HG03095 (cell line): ENCODE results near the gene MYADML2.

ENCODE experiments used
- ATAC-seq: cut with Tn5 transposase; IDR thresholded peaks from one replicate; pipeline ENCODE4 v1.9.1; 2021; ENCODE audit warnings: moderate library complexity; ENCODE audit not compliant: unreplicated experiment

The MYADML2 gene

GRCh38 chr17:81978524-81979298 lies 31.7 kb upstream of the MYADML2 start:
- no peak for ATAC-seq

GRCh38 chr17:81977211-81977808 lies 30.3 kb upstream of the MYADML2 start, which contains the start of gene ASPSCR1:
TSS of gene ASPSCR1 (plus strand) at chr17:81977629. CDS start at chr17:81977647, 18 bp downstream.
- peak; percentile 82 for ATAC-seq

GRCh38 chr17:81976332-81977210 lies 29.5 kb upstream of the MYADML2 start:
- peak; percentile 4 for ATAC-seq

GRCh38 chr17:81973432-81973831 lies 26.4 kb upstream of the MYADML2 start:
- no peak for ATAC-seq

- ATAC-seq, result no peak
Measured at GRCh38 chr17:81968850-81969812, 22.1 kb upstream of the MYADML2 start.

GRCh38 chr17:81968396-81968745 lies 21.3 kb upstream of the MYADML2 start:
- no peak for ATAC-seq

GRCh38 chr17:81967533-81968395 lies 20.7 kb upstream of the MYADML2 start:
- no peak for ATAC-seq

GRCh38 chr17:81967244-81967532 lies 20.2 kb upstream of the MYADML2 start:
- ATAC-seq, result no peak

- ATAC-seq, result no peak
Measured at GRCh38 chr17:81966343-81967243, 19.6 kb upstream of the MYADML2 start.

GRCh38 chr17:81964081-81964849 lies 17.2 kb upstream of the MYADML2 start:
- no peak for ATAC-seq

GRCh38 chr17:81962499-81963441 lies 15.7 kb upstream of the MYADML2 start:
- ATAC-seq, result no peak

GRCh38 chr17:81961521-81962498 lies 14.8 kb upstream of the MYADML2 start:
- no peak for ATAC-seq

- no peak for ATAC-seq
Measured at GRCh38 chr17:81961087-81961511, 14.1 kb upstream of the MYADML2 start, which contains the start of gene NOTUM. TSS of gene NOTUM (minus strand) at chr17:81961187. CDS start at chr17:81960909, 278 bp downstream.

- ATAC-seq, result no peak
Measured at GRCh38 chr17:81960130-81960958, 13.3 kb upstream of the MYADML2 start.
